ES-I3 (cell line): ENCODE measurements around the gene WLS.

Experiments
- H3K36me3 ChIP-seq: 2 replicates; pipeline ENCODE4 v1.6.1; 2013; ENCODE audit warnings: mild to moderate bottlenecking, low read length, control low read depth, moderate library complexity; ENCODE audit not compliant: insufficient read depth
- H3K4me1 ChIP-seq: 2 replicates; pipeline ENCODE4 v1.6.1; 2013; ENCODE audit warnings: mild to moderate bottlenecking, control low read depth, low read length; ENCODE audit not compliant: insufficient read depth
- H3K9ac ChIP-seq: 2 replicates; pipeline ENCODE4 v1.6.1; 2013; ENCODE audit warnings: low read depth, mild to moderate bottlenecking, low read length, moderate library complexity
- H3K9me3 ChIP-seq: 2 replicates; pipeline ENCODE4 v1.6.1; 2013; ENCODE audit warnings: mild to moderate bottlenecking, low read length, moderate library complexity; ENCODE audit not compliant: control insufficient read depth, insufficient read depth

Gene WLS

GRCh38 chr1:68136187-68136586, 96.1 kb downstream of the WLS start:
- peaks cover 8% of the 10 kb centered on the region for H3K4me1 ChIP-seq
- H3K9me3 ChIP-seq, result no peaks in the 10 kb centered on the region
- H3K36me3 ChIP-seq, result peaks cover 3% of the 10 kb centered on the region; the same call in 1 of the 2 replicates
- no peak overlapping the region for H3K9ac ChIP-seq

GRCh38 chr1:68132426-68133130, 99.7 kb downstream of the WLS start:
- Histone ChIP-seq H3K9ac (no peak overlapping the region), H3K4me1 (peaks cover 10% of the 10 kb centered on the region), H3K9me3 (no peaks in the 10 kb centered on the region), H3K36me3 (peaks cover 3% of the 10 kb centered on the region; the same call in 1 of the 2 replicates)

DNA sequence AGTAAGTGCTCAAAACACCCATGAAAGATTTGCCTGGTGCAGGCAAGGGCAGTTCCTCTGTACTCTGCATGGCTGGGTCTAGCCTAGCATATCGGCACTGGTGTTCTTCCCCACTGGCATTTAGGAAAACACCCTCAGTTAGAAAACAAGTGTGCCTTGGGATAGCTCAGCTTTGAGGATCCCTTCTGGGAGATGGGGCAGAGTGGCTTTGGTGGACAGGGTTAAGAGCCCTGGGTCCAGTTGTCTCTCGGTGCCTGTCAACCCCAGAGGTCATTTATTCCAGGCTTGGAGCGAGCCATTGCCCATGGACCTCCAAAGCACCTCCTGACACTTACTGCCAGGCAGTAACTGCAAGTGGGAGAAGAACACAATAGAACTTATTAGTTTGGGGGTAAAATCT, 101.1 kb downstream of the WLS start:
- Histone ChIP-seq H3K36me3 (peaks cover 3% of the 10 kb centered on the region; the same call in 1 of the 2 replicates), H3K9me3 (no peaks in the 10 kb centered on the region), H3K9ac (no peak overlapping the region), H3K4me1 (peaks cover 10% of the 10 kb centered on the region)

DNA sequence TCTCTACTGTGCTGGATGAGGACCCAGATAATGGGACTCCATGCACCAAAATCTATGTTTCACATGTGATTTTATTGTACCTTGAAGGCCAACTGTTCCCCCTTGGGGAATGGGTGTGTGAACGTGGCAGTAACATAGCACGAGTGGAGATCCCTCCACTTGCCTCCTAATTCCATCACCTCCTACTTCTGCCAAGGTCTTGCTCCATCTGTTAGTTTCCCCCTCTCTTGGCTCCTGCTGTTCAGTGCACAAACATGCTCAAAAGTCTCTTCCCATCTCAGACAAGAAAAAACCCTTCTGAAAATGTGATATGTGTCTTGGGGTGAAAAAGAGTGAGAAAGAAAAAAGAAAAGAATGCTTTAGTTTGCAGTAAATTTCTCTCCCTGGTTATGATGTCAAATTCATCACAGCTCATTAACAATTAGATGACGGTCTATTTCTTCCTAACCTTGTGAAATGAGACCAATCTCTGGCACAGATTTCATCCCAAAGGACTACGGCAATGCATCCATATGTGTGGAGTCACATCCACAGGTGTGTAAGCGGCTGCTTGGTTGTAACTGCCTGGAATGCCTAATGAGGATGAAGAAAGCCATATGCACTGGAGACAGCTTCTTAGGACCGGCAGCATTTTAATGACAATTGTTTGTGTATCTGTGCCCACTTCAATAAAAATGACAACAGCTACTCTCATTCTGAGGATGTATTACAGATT, 102.6 kb downstream of the WLS start:
- Histone ChIP-seq H3K4me1 (peaks cover 10% of the 10 kb centered on the region), H3K9me3 (no peaks in the 10 kb centered on the region), H3K36me3 (peaks cover 3% of the 10 kb centered on the region), H3K9ac (no peak overlapping the region)

GRCh38 chr1:68128820-68129219, 103.5 kb downstream of the WLS start:
- Histone ChIP-seq H3K9me3 (no peaks in the 10 kb centered on the region), H3K9ac (no peak overlapping the region), H3K4me1 (peaks cover 10% of the 10 kb centered on the region), H3K36me3 (peaks cover 3% of the 10 kb centered on the region)

DNA sequence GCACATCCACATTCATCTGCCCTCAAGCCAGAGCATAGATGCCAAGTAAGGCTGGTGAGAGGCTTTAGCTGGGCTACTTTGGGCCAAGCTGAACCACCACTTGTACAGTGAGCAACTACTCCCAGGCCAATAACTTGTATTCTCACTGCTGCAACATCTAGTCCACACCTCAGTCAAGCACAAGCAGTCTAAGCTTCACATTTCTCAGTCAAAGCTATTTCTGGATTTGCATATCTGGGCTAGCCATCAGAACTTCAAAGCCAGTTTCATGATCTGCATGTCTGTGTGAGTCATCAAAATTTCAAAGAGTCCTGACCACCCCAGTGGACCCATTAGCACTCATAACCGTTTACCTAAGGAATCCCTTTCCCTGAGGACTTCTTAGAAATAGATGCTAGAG, 104.2 kb downstream of the WLS start:
- Histone ChIP-seq H3K4me1 (peaks cover 10% of the 10 kb centered on the region), H3K9ac (no peak overlapping the region), H3K9me3 (no peaks in the 10 kb centered on the region), H3K36me3 (peaks cover 3% of the 10 kb centered on the region)

DNA sequence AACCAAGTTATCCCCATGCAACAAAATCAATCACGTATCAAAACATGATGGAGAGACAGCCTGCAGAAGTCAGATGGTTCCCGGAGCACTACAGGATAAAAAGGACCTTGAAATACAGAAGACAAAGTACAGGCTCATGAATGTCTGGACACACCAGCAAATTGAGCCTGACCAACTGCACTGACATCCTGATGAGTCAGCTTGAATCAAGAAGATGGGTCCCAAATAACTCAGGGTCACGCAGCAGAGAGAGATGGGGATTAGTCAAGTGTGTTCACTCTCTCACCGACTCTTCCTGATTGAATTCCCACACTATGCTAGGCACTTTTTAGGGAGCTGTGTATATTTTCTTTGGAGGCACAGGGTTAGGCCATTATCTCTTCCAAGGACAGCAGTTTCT, 110.8 kb downstream of the WLS start:
- no peaks in the 10 kb centered on the region for H3K4me1 ChIP-seq
- H3K9ac ChIP-seq, result no peak overlapping the region
- no peaks in the 10 kb centered on the region; the same call in 1 of the 2 replicates for H3K36me3 ChIP-seq
- H3K9me3 ChIP-seq, result no peaks in the 10 kb centered on the region

DNA sequence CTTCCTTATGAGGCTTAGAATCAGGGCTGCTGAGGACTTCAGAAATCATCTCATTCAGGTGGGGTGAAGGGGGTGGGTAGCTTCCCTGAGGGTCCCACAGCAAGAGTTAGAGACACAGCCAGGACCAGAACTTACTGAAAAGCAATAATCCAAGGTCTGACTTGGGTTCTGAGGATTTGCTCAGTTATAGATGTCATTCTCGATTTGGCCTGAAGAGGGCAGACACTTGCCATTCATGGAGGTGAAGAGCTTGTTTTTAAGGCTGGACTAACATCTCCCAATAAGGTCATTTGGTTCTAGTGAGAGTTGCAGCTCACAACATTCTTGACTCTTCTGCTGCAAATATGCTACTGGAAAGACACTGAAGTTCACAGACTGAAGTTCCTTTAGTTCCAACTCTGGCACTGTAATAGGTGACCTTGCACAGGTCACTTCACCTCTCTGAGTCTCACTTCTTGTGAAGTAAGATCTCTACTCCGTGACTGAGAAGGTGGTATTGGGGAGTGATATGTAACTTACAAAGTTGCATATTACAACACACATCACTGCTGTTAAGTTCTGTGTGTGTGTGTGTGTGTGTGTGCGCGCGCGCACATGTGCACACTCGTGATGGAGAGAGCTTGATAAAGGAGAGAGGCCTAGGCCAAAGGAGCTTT, 112.1 kb downstream of the WLS start:
- Histone ChIP-seq H3K9ac (no peak overlapping the region), H3K9me3 (no peaks in the 10 kb centered on the region), H3K36me3 (no peaks in the 10 kb centered on the region; the same call in 1 of the 2 replicates), H3K4me1 (no peaks in the 10 kb centered on the region)

GRCh38 chr1:68119445-68119844, 112.9 kb downstream of the WLS start:
- Histone ChIP-seq H3K4me1 (no peaks in the 10 kb centered on the region), H3K9me3 (no peaks in the 10 kb centered on the region), H3K9ac (no peak overlapping the region)

DNA sequence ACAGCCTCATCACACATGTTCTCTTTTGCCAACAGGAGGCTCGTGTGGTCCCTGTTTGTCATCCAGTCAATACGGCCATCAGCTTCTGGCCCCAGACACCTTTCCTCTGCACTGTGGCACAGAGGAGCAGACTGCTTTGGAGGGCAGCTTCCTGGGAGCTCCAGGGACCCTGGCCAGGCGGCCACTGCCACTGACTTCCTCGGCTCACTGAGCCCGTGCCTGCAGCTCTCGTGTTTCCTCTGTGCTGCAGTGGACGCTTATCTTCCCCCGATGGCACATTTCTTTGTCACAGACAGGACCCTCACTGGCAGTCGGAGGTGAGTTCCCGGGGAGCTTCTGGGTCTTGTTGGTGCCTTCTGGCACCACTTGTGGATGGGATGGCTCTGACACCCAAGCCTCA, 114.9 kb downstream of the WLS start:
- no peak overlapping the region for H3K9ac ChIP-seq
- no peaks in the 10 kb centered on the region for H3K9me3 ChIP-seq
- H3K4me1 ChIP-seq, result no peaks in the 10 kb centered on the region
- no peaks in the 10 kb centered on the region for H3K36me3 ChIP-seq

More at GRCh38 chr1:68119445-68119844, 112.9 kb downstream of the WLS start:
- no peaks in the 10 kb centered on the region for H3K36me3 ChIP-seq

GRCh38 chr1:68116643-68117235, 115.6 kb downstream of the WLS start:
- no peaks in the 10 kb centered on the region for H3K4me1 ChIP-seq
- H3K9me3 ChIP-seq, result no peaks in the 10 kb centered on the region
- no peaks in the 10 kb centered on the region for H3K36me3 ChIP-seq
- H3K9ac ChIP-seq, result no peak overlapping the region

- Histone ChIP-seq H3K4me1 (no peaks in the 10 kb centered on the region), H3K9me3 (no peaks in the 10 kb centered on the region), H3K9ac (no peak overlapping the region), H3K36me3 (no peaks in the 10 kb centered on the region)
Measured at GRCh38 chr1:68115308-68115707, 117.0 kb downstream of the WLS start.

DNA sequence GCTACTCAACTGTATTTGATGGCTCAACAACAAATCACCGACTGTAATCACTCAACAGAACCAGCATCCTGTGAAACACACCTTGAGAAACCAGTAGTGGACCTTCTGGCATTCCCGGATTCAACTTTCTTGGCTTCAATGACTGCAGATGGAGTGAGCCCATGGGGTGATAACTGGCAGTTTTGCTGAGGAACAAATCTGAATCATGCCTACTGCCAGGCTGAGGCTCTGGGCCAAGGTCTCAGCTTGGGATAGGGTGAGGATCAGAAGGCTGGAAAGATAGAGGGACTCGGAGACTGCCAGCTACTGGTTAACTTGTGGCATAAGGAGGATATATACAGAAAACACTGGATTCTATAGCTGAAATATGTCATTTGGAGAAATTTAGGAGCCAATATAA, 118.4 kb downstream of the WLS start:
- Histone ChIP-seq H3K9ac (no peak overlapping the region), H3K9me3 (no peaks in the 10 kb centered on the region), H3K4me1 (no peaks in the 10 kb centered on the region), H3K36me3 (no peaks in the 10 kb centered on the region)

DNA sequence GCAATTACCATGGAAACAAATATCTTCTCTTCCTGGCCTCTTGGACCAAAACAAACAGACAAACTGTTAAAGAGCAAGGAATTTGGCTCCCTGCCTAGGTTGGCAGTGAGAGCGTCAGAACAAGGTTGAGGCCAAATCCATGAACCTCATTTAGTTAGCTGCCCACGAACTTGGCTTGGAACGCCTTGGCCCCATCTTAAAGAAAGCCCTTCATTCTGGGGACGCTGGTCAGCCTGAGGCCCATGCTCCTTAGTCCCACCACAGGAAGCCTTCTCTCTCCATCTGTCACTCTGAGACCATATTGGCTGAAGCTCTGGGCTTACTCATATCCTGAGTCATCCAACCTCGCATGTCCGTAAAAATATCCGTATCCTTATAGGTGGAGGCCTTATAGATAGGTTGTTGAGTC, 119.5 kb downstream of the WLS start:
- Histone ChIP-seq H3K4me1 (no peaks in the 10 kb centered on the region), H3K9ac (no peak overlapping the region), H3K36me3 (no peaks in the 10 kb centered on the region), H3K9me3 (no peaks in the 10 kb centered on the region)
